Thyroid gland (tissue), 4 donors: ENCODE data around the gene CC2D2B.

Experiments
- POLR2A ChIP-seq, 2 donors: fragments of 450-650 bp; IDR thresholded peaks; one replicate each; pipeline ENCODE4 v1.6.1; 2017; ENCODE audit warnings: antibody characterized with exemption in 2 of 2, mild to moderate bottlenecking in 2 of 2, moderate library complexity in 1 of 2
- TF ChIP-seq, protein P1 (sequence below), 6 experiments: fragments of 200-600 bp in 3 of 6; fragments of 450-650 bp in 3 of 6; sonication (generic) in 3 of 6; IDR thresholded peaks; one replicate each; pipeline ENCODE4 v1.5.1; 2016 to 2019; ENCODE audit warnings: antibody characterized with exemption in 6 of 6, mild to moderate bottlenecking in 2 of 6, inconsistent platforms in 1 of 6, moderate library complexity in 1 of 6

DNA sequence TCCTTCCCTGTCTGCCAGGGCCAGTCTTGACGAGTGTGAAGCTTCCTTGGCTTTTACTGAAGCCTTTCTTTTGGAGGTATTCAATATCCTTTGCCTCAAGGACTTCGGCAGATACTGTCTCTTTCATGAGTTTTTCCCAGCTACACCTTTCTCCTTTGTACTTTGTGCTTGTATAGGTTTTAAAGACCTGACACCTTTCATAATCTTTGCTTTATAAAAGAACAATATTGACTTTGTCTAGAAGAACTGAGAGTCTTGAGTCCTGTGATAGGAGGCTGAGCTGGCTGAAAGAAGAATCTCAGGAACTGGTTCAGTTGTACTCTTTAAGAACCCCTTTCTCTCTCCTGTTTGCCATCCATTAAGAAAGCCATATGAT lies 41.3 kb upstream of the CC2D2B start:
- TF ChIP-seq, protein P1, sequence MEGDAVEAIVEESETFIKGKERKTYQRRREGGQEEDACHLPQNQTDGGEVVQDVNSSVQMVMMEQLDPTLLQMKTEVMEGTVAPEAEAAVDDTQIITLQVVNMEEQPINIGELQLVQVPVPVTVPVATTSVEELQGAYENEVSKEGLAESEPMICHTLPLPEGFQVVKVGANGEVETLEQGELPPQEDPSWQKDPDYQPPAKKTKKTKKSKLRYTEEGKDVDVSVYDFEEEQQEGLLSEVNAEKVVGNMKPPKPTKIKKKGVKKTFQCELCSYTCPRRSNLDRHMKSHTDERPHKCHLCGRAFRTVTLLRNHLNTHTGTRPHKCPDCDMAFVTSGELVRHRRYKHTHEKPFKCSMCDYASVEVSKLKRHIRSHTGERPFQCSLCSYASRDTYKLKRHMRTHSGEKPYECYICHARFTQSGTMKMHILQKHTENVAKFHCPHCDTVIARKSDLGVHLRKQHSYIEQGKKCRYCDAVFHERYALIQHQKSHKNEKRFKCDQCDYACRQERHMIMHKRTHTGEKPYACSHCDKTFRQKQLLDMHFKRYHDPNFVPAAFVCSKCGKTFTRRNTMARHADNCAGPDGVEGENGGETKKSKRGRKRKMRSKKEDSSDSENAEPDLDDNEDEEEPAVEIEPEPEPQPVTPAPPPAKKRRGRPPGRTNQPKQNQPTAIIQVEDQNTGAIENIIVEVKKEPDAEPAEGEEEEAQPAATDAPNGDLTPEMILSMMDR (IDR thresholded peaks at IDR 0.05): no peak
- no peak for TF ChIP-seq POLR2A (IDR thresholded peaks at IDR 0.05)
